Stimulated activated memory B cell treated with anti-CD40 and anti-IgM and Interleukin-4, amounts not matched to agents 10 μg/mL and 1 μg/mL and 100 μg/mL, for 72 hours (primary cell): Measurements from ENCODE around the gene PANK2.
"Not testable (repeated sequence)": the region's sequence is repeated elsewhere in the genome, so short reads cannot be mapped to it uniquely, and the experiment has no call there.

ENCODE experiments used
- ATAC-seq: fragments of 150-1000 bp; cut with Tn5 transposase; 2 replicates; pipeline ENCODE4 v1.10.0; 2021
- H3K27ac Mint-ChIP-seq: one replicate; pipeline ENCODE4 v1.8.0; 2022; ENCODE audit warnings: mild to moderate bottlenecking, mixed read lengths
- H3K27me3 Mint-ChIP-seq: one replicate; pipeline ENCODE4 v1.8.0; 2022; ENCODE audit warnings: mixed read lengths
- H3K36me3 Mint-ChIP-seq: one replicate; pipeline ENCODE4 v1.8.0; 2022; ENCODE audit warnings: mixed read lengths
- H3K4me1 Mint-ChIP-seq: one replicate; pipeline ENCODE4 v1.8.0; 2022; ENCODE audit warnings: mixed read lengths
- H3K4me3 Mint-ChIP-seq: one replicate; pipeline ENCODE4 v1.8.0; 2022; ENCODE audit warnings: mild to moderate bottlenecking, moderate library complexity, mixed read lengths
- H3K9me3 Mint-ChIP-seq: one replicate; pipeline ENCODE4 v1.8.0; 2022; ENCODE audit warnings: mixed read lengths

The PANK2 gene

GRCh38 chr20:3887876-3888620 lies 1.1 kb upstream of the PANK2 start:
- ATAC-seq: no peak
- Mint-ChIP-seq H3K27me3 (no peaks in the 10 kb centered on the region), H3K4me3 (peak overlapping the region; percentile 92), H3K36me3 (peaks cover 16% of the 10 kb centered on the region), H3K9me3 (no peaks in the 10 kb centered on the region), H3K4me1 (peaks cover 44% of the 10 kb centered on the region), H3K27ac (peak overlapping the region; percentile 89)

- Mint-ChIP-seq H3K4me3 (peak overlapping the region; percentile 92), H3K27ac (peak overlapping the region; percentile 89), H3K27me3 (no peaks in the 10 kb centered on the region), H3K36me3 (peaks cover 22% of the 10 kb centered on the region), H3K9me3 (no peaks in the 10 kb centered on the region), H3K4me1 (peaks cover 53% of the 10 kb centered on the region)
- peak; percentile 54 for ATAC-seq
Observed at GRCh38 chr20:3889489-3890397, 556 bp downstream of the PANK2 start.

- Mint-ChIP-seq H3K4me3 (peak overlapping the region; percentile 91), H3K36me3 (peaks cover 22% of the 10 kb centered on the region), H3K9me3 (no peaks in the 10 kb centered on the region), H3K27me3 (no peaks in the 10 kb centered on the region), H3K4me1 (peaks cover 53% of the 10 kb centered on the region), H3K27ac (peak overlapping the region; percentile 89)
- no peak for ATAC-seq
Observed at GRCh38 chr20:3890398-3890751, 1.2 kb downstream of the PANK2 start.

GRCh38 chr20:3890999-3891929 lies 2.1 kb downstream of the PANK2 start:
- H3K36me3 Mint-ChIP-seq: peaks cover 16% of the 10 kb centered on the region
- no peaks in the 10 kb centered on the region for H3K27me3 Mint-ChIP-seq
- peak overlapping the region; percentile 91 for H3K4me3 Mint-ChIP-seq
- H3K9me3 Mint-ChIP-seq: no peaks in the 10 kb centered on the region
- peak overlapping the region; percentile 89 for H3K27ac Mint-ChIP-seq
- peaks cover 55% of the 10 kb centered on the region for H3K4me1 Mint-ChIP-seq
- no peak for ATAC-seq

GRCh38 chr20:3894796-3895195 lies 5.6 kb downstream of the PANK2 start:
- no peak for ATAC-seq
- Mint-ChIP-seq H3K27ac (no peak overlapping the region), H3K27me3 (no peaks in the 10 kb centered on the region), H3K4me1 (peaks cover 72% of the 10 kb centered on the region), H3K4me3 (no peak overlapping the region), H3K9me3 (no peaks in the 10 kb centered on the region), H3K36me3 (peaks cover 24% of the 10 kb centered on the region)

- peak overlapping the region; percentile 27 for H3K27ac Mint-ChIP-seq
- no peaks in the 10 kb centered on the region for H3K9me3 Mint-ChIP-seq
Observed at GRCh38 chr20:3896302-3896701, 7.1 kb downstream of the PANK2 start.

GRCh38 chr20:3896853-3897583 lies 7.8 kb downstream of the PANK2 start:
- no peak for ATAC-seq
- no peaks in the 10 kb centered on the region for H3K9me3 Mint-ChIP-seq
- peaks cover 74% of the 10 kb centered on the region for H3K4me1 Mint-ChIP-seq
- no peaks in the 10 kb centered on the region for H3K27me3 Mint-ChIP-seq
- peaks cover 15% of the 10 kb centered on the region for H3K36me3 Mint-ChIP-seq
- H3K4me3 Mint-ChIP-seq: peak overlapping the region; percentile 55
- peak overlapping the region; percentile 27 for H3K27ac Mint-ChIP-seq

More at GRCh38 chr20:3896302-3896701, 7.1 kb downstream of the PANK2 start:
- Mint-ChIP-seq H3K4me3 (no peak overlapping the region), H3K4me1 (peaks cover 74% of the 10 kb centered on the region), H3K27me3 (no peaks in the 10 kb centered on the region), H3K36me3 (peaks cover 22% of the 10 kb centered on the region)
- no peak for ATAC-seq

- H3K27ac Mint-ChIP-seq, H3K4me3 Mint-ChIP-seq, ATAC-seq, H3K27me3 Mint-ChIP-seq, H3K9me3 Mint-ChIP-seq: not testable (repeated sequence)
- peaks cover 14% of the 10 kb centered on the region for H3K36me3 Mint-ChIP-seq
- peaks cover 74% of the 10 kb centered on the region for H3K4me1 Mint-ChIP-seq
Observed at GRCh38 chr20:3898181-3898580, 9.0 kb downstream of the PANK2 start.

GRCh38 chr20:3898639-3899038 lies 9.5 kb downstream of the PANK2 start:
- H3K27me3 Mint-ChIP-seq: no peaks in the 10 kb centered on the region
- H3K27ac Mint-ChIP-seq: no peak overlapping the region
- no peaks in the 10 kb centered on the region for H3K9me3 Mint-ChIP-seq
- H3K36me3 Mint-ChIP-seq: peaks cover 10% of the 10 kb centered on the region
- peaks cover 74% of the 10 kb centered on the region for H3K4me1 Mint-ChIP-seq
- no peak for ATAC-seq
- H3K4me3 Mint-ChIP-seq: no peak overlapping the region

- H3K4me3 Mint-ChIP-seq: peak overlapping the region; percentile 48
- H3K4me1 Mint-ChIP-seq: peaks cover 85% of the 10 kb centered on the region
- H3K27ac Mint-ChIP-seq: peak overlapping the region; percentile 33
- H3K9me3 Mint-ChIP-seq: no peaks in the 10 kb centered on the region
- no peaks in the 10 kb centered on the region for H3K27me3 Mint-ChIP-seq
- no peak for ATAC-seq
- H3K36me3 Mint-ChIP-seq: peaks cover 13% of the 10 kb centered on the region
Observed at GRCh38 chr20:3900187-3900604, 11.0 kb downstream of the PANK2 start.

GRCh38 chr20:3901028-3901705 lies 12.0 kb downstream of the PANK2 start:
- ATAC-seq: no peak
- Mint-ChIP-seq H3K36me3 (peaks cover 13% of the 10 kb centered on the region), H3K4me1 (peaks cover 86% of the 10 kb centered on the region), H3K9me3 (no peaks in the 10 kb centered on the region), H3K27me3 (no peaks in the 10 kb centered on the region), H3K27ac (peak overlapping the region; percentile 51), H3K4me3 (peak overlapping the region; percentile 56)

- H3K27me3 Mint-ChIP-seq: no peaks in the 10 kb centered on the region
- H3K27ac Mint-ChIP-seq: peak overlapping the region; percentile 51
- peak overlapping the region; percentile 56 for H3K4me3 Mint-ChIP-seq
- peaks cover 10% of the 10 kb centered on the region for H3K36me3 Mint-ChIP-seq
- peaks cover 82% of the 10 kb centered on the region for H3K4me1 Mint-ChIP-seq
- ATAC-seq: no peak
- no peaks in the 10 kb centered on the region for H3K9me3 Mint-ChIP-seq
Observed at GRCh38 chr20:3901706-3902440, 12.7 kb downstream of the PANK2 start.

- H3K36me3 Mint-ChIP-seq: peaks cover 6% of the 10 kb centered on the region
- no peak for ATAC-seq
- H3K4me1 Mint-ChIP-seq: peaks cover 82% of the 10 kb centered on the region
- H3K27me3 Mint-ChIP-seq: no peaks in the 10 kb centered on the region
- no peak overlapping the region for H3K4me3 Mint-ChIP-seq
- no peaks in the 10 kb centered on the region for H3K9me3 Mint-ChIP-seq
- peak overlapping the region; percentile 55 for H3K27ac Mint-ChIP-seq
Observed at GRCh38 chr20:3902446-3902845, 13.3 kb downstream of the PANK2 start.
